ENCODE results near the gene GNG3.

The GNG3 gene

GRCh38 chr11:62719302-62719978, 12.0 kb downstream of the GNG3 start:
- TF ChIP-seq CTCF (IDR thresholded peaks at IDR 0.05; ENCODE audit: low read depth, low read length), result no peak
- no peak overlapping the region for H3K4me3 ChIP-seq (ENCODE audit: low read depth, low read length)

GRCh38 chr11:62721994-62722393, 14.5 kb downstream of the GNG3 start:
- no peak overlapping the region for H3K4me3 ChIP-seq (ENCODE audit: low read depth, low read length)
- TF ChIP-seq CTCF (IDR thresholded peaks at IDR 0.05; ENCODE audit: low read depth, low read length), result no peak

- H3K4me3 ChIP-seq (ENCODE audit: low read depth, low read length), result peak overlapping the region; percentile 83
- no peak for TF ChIP-seq CTCF (IDR thresholded peaks at IDR 0.05; ENCODE audit: low read depth, low read length)
These were observed 16.7 kb downstream of the GNG3 start for GRCh38 chr11:62724171-62724570.

- peak overlapping the region; percentile 83 for H3K4me3 ChIP-seq (ENCODE audit: low read depth, low read length)
- TF ChIP-seq CTCF (IDR thresholded peaks at IDR 0.05; ENCODE audit: low read depth, low read length), result no peak
These were observed 18.2 kb downstream of the GNG3 start for GRCh38 chr11:62725646-62726045.

GRCh38 chr11:62726156-62726914, 18.9 kb downstream of the GNG3 start:
- H3K4me3 ChIP-seq (ENCODE audit: low read depth, low read length), result peak overlapping the region; percentile 83
- TF ChIP-seq CTCF (IDR thresholded peaks at IDR 0.05; ENCODE audit: low read depth, low read length), result no peak

- peak overlapping the region; percentile 83 for H3K4me3 ChIP-seq (ENCODE audit: low read depth, low read length)
- no peak for TF ChIP-seq CTCF (IDR thresholded peaks at IDR 0.05; ENCODE audit: low read depth, low read length)
These were observed 19.4 kb downstream of the GNG3 start for GRCh38 chr11:62726915-62727164.

- H3K4me3 ChIP-seq (ENCODE audit: low read depth, low read length), result peak within 1 kb of the TSS; percentile 83
- no peak for TF ChIP-seq CTCF (IDR thresholded peaks at IDR 0.05; ENCODE audit: low read depth, low read length)
These were observed 19.8 kb downstream of the GNG3 start, which contains the start of gene HNRNPUL2 for GRCh38 chr11:62727165-62727871. HNRNPUL2 (minus strand) TSS chr11:62727457; CDS start chr11:62727156, 301 bp downstream.

All from WI38 (cell line).